PFSK-1 (cell line): ENCODE data around the gene CCDC169.

Experiments
- POLR2AphosphoS5 ChIP-seq: IDR thresholded peaks from 2 replicates; pipeline ENCODE4 v1.6.1; 2012; ENCODE audit warnings: low read depth, mild to moderate bottlenecking, control low read depth, low read length, moderate library complexity
- REST ChIP-seq, 2 experiments: IDR thresholded peaks; 2 replicates each; pipeline versions ENCODE4 v1.6.1 to v1.8.0; 2011 to 2012; ENCODE audit warnings: low read depth in 2 of 2, low read length in 2 of 2, control low read depth in 1 of 2, inconsistent platforms in 1 of 2, mild to moderate bottlenecking in 1 of 2, moderate library complexity in 1 of 2; ENCODE audit not compliant: insufficient read depth in 1 of 2

- TF ChIP-seq POLR2AphosphoS5 (no peak), REST (IDR thresholded peaks at IDR 0.05; ENCODE audit: insufficient read depth in 1 of 2, low read depth in 2 of 2, low read length in 2 of 2) (no peak)
These were observed 46.6 kb upstream of the CCDC169 start for GRCh38 chr13:36344173-36344572.
